HUDEP-2 (cell line): ENCODE data around the gene SOD2.
A peak's percentile ranks its signal among the peaks of the same experiment; 100 is the strongest.
"Not testable (repeated sequence)": the region's sequence is repeated elsewhere in the genome, so short reads cannot be mapped to it uniquely, and the experiment has no call there.

Experiments
- DNase-seq, 76 experiments: peaks; one replicate each; lab custom pipeline; 2025; ENCODE audit not compliant: unreplicated experiment in 76 of 76; lab: John Stamatoyannopoulos, UW

The SOD2 gene

GRCh38 chr6:159684013-159684304 lies 9.1 kb downstream of the SOD2 start:
- no peak for DNase-seq

GRCh38 chr6:159682810-159683209 lies 10.2 kb downstream of the SOD2 start:
- no peak for DNase-seq

- DNase-seq, result no peak
These were observed 10.7 kb downstream of the SOD2 start for GRCh38 chr6:159682295-159682694.

GRCh38 chr6:159681191-159681880 lies 11.7 kb downstream of the SOD2 start:
- DNase-seq, result no peak

GRCh38 chr6:159680104-159680503 lies 12.9 kb downstream of the SOD2 start:
- DNase-seq, result no peak

- DNase-seq, result no peak
These were observed 13.7 kb downstream of the SOD2 start for GRCh38 chr6:159679091-159680077.

GRCh38 chr6:159678574-159678973 lies 14.5 kb downstream of the SOD2 start:
- DNase-seq, result no peak

- DNase-seq, result no peak
These were observed 15.4 kb downstream of the SOD2 start for GRCh38 chr6:159677506-159678165.

- DNase-seq, result no peak
These were observed 16.0 kb downstream of the SOD2 start for GRCh38 chr6:159676890-159677505.

- DNase-seq, result not testable (repeated sequence)
These were observed 16.8 kb downstream of the SOD2 start for GRCh38 chr6:159676236-159676635.

GRCh38 chr6:159665868-159666635 lies 27.0 kb downstream of the SOD2 start:
- no peak for DNase-seq

- DNase-seq, result not testable (repeated sequence)
These were observed 29.6 kb downstream of the SOD2 start for GRCh38 chr6:159663368-159663889.

GRCh38 chr6:159661977-159662376 lies 31.1 kb downstream of the SOD2 start:
- DNase-seq, result not testable (repeated sequence)

- DNase-seq, result no peak
These were observed 37.5 kb downstream of the SOD2 start for GRCh38 chr6:159655409-159655988.

GRCh38 chr6:159654483-159655098 lies 38.5 kb downstream of the SOD2 start:
- DNase-seq, result peak in 29 of 76 experiments; percentile 15 to 62 (median 34)

GRCh38 chr6:159650314-159650713 lies 42.7 kb downstream of the SOD2 start:
- no peak for DNase-seq

GRCh38 chr6:159649441-159649840 lies 43.6 kb downstream of the SOD2 start:
- no peak for DNase-seq

- no peak for DNase-seq
These were observed 46.3 kb downstream of the SOD2 start for GRCh38 chr6:159646733-159647132.

GRCh38 chr6:159646116-159646515 lies 46.9 kb downstream of the SOD2 start:
- no peak for DNase-seq
